ENCODE results near the gene METTL2A. TPM values are rescaled to one million over a fixed set of nuclear protein-coding genes. Genes with fewer than 3 reads are reported as not detected.
"Not testable (repeated sequence)": the region's sequence is repeated elsewhere in the genome, so short reads cannot be mapped to it uniquely, and the experiment has no call there.

Gene METTL2A
- total and polyA plus RNA-seq, 4 donors, result 6.3 to 14.1 (median 9.2) TPM

GRCh38 chr17:62405451-62405850 lies 18.2 kb upstream of the METTL2A start:
- WGBS, result 54% methylated on average over 2 of the region's 2 CpGs
- Histone ChIP-seq H3K36me3 (ENCODE audit: control insufficient read depth in 4 of 4, insufficient read depth in 3 of 4, low read depth in 1 of 4, low read length in 3 of 4) (no peaks in the 10 kb centered on the region), H3K4me3 (ENCODE audit: low read depth in 1 of 3, low read length in 3 of 3) (no peak overlapping the region), H3K27ac (ENCODE audit: low read depth in 1 of 2, low read length in 2 of 2) (no peak overlapping the region), H3K4me1 (ENCODE audit: control insufficient read depth in 4 of 4, insufficient read depth in 4 of 4, low read length in 3 of 4) (no peaks in the 10 kb centered on the region), H3K9me3 (ENCODE audit: control insufficient read depth in 4 of 4, low read length in 3 of 4) (no peaks in the 10 kb centered on the region), H3K27me3 (ENCODE audit: control insufficient read depth in 4 of 4, insufficient read depth in 4 of 4, low read length in 3 of 4) (peaks cover 0 to 5% (median 0%) of the 10 kb centered on the region in 4 donors), H3K9ac (ENCODE audit: low read depth in 1 of 2, low read length in 2 of 2) (no peak overlapping the region)
- TF ChIP-seq YY1 (IDR thresholded peaks at IDR 0.05), result no peak
- TF ChIP-seq, protein P1, sequence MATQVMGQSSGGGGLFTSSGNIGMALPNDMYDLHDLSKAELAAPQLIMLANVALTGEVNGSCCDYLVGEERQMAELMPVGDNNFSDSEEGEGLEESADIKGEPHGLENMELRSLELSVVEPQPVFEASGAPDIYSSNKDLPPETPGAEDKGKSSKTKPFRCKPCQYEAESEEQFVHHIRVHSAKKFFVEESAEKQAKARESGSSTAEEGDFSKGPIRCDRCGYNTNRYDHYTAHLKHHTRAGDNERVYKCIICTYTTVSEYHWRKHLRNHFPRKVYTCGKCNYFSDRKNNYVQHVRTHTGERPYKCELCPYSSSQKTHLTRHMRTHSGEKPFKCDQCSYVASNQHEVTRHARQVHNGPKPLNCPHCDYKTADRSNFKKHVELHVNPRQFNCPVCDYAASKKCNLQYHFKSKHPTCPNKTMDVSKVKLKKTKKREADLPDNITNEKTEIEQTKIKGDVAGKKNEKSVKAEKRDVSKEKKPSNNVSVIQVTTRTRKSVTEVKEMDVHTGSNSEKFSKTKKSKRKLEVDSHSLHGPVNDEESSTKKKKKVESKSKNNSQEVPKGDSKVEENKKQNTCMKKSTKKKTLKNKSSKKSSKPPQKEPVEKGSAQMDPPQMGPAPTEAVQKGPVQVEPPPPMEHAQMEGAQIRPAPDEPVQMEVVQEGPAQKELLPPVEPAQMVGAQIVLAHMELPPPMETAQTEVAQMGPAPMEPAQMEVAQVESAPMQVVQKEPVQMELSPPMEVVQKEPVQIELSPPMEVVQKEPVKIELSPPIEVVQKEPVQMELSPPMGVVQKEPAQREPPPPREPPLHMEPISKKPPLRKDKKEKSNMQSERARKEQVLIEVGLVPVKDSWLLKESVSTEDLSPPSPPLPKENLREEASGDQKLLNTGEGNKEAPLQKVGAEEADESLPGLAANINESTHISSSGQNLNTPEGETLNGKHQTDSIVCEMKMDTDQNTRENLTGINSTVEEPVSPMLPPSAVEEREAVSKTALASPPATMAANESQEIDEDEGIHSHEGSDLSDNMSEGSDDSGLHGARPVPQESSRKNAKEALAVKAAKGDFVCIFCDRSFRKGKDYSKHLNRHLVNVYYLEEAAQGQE (IDR thresholded peaks at IDR 0.05), result no peak
- no peak for TF ChIP-seq GABPA (IDR thresholded peaks at IDR 0.05 in 1 of 2, conservative IDR thresholded peaks at IDR 0.05 in 1 of 2)
- no peak for TF ChIP-seq FOXA1 (IDR thresholded peaks at IDR 0.05)
- TF ChIP-seq HNF4G (IDR thresholded peaks at IDR 0.05), result no peak
- TF ChIP-seq TAF1 (conservative IDR thresholded peaks at IDR 0.05), result no peak
- TF ChIP-seq RAD21 (IDR thresholded peaks at IDR 0.05), result no peak
- no peak for TF ChIP-seq JUND (IDR thresholded peaks at IDR 0.05)
- TF ChIP-seq CTCF (IDR thresholded peaks at IDR 0.05; ENCODE audit: low read depth, low read length, missing input control), result no peak
- TF ChIP-seq EGR1 (IDR thresholded peaks at IDR 0.05; ENCODE audit: low read depth in 2 of 2), result no peak
- no peak for TF ChIP-seq SP1 (IDR thresholded peaks at IDR 0.05)
- TF ChIP-seq HNF4A (conservative IDR thresholded peaks at IDR 0.05), result no peak
- no peak for TF ChIP-seq FOXA2 (IDR thresholded peaks at IDR 0.05)
- no peak for DNase-seq (ENCODE audit: low spot score)

DNA sequence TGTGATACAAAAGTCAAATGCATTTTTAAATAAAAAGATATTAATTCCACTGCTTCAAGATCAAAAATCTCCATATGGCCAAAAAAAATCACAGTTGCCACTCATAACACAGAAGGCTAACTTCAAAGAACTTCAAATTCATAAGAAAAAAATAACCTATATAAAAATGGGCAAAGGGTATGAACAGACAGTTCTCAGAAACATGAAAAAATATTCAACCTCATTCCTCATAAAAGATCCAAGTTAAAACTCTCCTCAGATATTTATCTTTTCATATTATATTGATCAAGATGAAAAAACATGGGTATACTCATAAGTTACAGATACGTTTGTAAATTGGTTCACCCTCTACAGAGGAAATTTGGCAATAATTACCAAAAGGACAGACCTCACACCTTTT lies 10.6 kb upstream of the METTL2A start:
- not testable (repeated sequence) for H3K4me1 ChIP-seq (ENCODE audit: control insufficient read depth in 4 of 4, insufficient read depth in 4 of 4, low read length in 3 of 4); DNase-seq (ENCODE audit: low spot score); H3K36me3 ChIP-seq (ENCODE audit: control insufficient read depth in 4 of 4, insufficient read depth in 3 of 4, low read depth in 1 of 4, low read length in 3 of 4); H3K27me3 ChIP-seq (ENCODE audit: control insufficient read depth in 4 of 4, insufficient read depth in 4 of 4, low read length in 3 of 4); H3K9me3 ChIP-seq (ENCODE audit: control insufficient read depth in 4 of 4, low read length in 3 of 4); H3K27ac ChIP-seq (ENCODE audit: low read depth in 1 of 2, low read length in 2 of 2); H3K9ac ChIP-seq (ENCODE audit: low read depth in 1 of 2, low read length in 2 of 2); H3K4me3 ChIP-seq (ENCODE audit: low read depth in 1 of 3, low read length in 3 of 3)
- WGBS, result 77% methylated on average over 1 of the region's 1 CpG

DNA sequence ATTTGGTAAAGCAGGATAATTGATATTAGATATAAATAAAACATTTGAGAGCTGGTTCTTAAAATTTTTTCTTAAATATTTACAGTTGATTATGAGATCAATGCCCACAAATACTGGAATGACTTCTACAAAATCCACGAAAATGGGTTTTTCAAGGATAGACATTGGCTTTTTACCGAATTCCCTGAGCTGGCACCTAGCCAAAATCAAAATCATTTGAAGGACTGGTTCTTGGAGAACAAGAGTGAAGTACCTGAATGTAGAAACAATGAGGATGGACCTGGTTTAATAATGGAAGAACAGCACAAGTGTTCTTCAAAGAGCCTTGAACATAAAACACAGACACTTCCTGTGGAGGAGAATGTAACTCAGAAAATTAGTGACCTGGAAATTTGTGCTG lies 2.5 kb downstream of the METTL2A start:
- H3K27ac ChIP-seq (ENCODE audit: low read depth in 1 of 2, low read length in 2 of 2); H3K9ac ChIP-seq (ENCODE audit: low read depth in 1 of 2, low read length in 2 of 2); DNase-seq (ENCODE audit: low spot score); H3K4me3 ChIP-seq (ENCODE audit: low read depth in 1 of 3, low read length in 3 of 3); H3K9me3 ChIP-seq (ENCODE audit: control insufficient read depth in 4 of 4, low read length in 3 of 4); H3K27me3 ChIP-seq (ENCODE audit: control insufficient read depth in 4 of 4, insufficient read depth in 4 of 4, low read length in 3 of 4): not testable (repeated sequence)
- Histone ChIP-seq H3K4me1 (ENCODE audit: control insufficient read depth in 4 of 4, insufficient read depth in 4 of 4, low read length in 3 of 4) (peaks cover 3 to 13% (median 11%) of the 10 kb centered on the region in 4 donors), H3K36me3 (ENCODE audit: control insufficient read depth in 4 of 4, insufficient read depth in 3 of 4, low read depth in 1 of 4, low read length in 3 of 4) (peaks cover 1 to 10% (median 7%) of the 10 kb centered on the region in 4 donors)
- 92% methylated on average over 2 of the region's 2 CpGs for WGBS

GRCh38 chr17:62435251-62435650 lies 11.6 kb downstream of the METTL2A start:
- not testable (repeated sequence) for H3K9ac ChIP-seq (ENCODE audit: low read depth in 1 of 2, low read length in 2 of 2); H3K27me3 ChIP-seq (ENCODE audit: control insufficient read depth in 4 of 4, insufficient read depth in 4 of 4, low read length in 3 of 4); H3K36me3 ChIP-seq (ENCODE audit: control insufficient read depth in 4 of 4, insufficient read depth in 3 of 4, low read depth in 1 of 4, low read length in 3 of 4); H3K4me1 ChIP-seq (ENCODE audit: control insufficient read depth in 4 of 4, insufficient read depth in 4 of 4, low read length in 3 of 4); H3K27ac ChIP-seq (ENCODE audit: low read depth in 1 of 2, low read length in 2 of 2); H3K4me3 ChIP-seq (ENCODE audit: low read depth in 1 of 3, low read length in 3 of 3); DNase-seq (ENCODE audit: low spot score); H3K9me3 ChIP-seq (ENCODE audit: control insufficient read depth in 4 of 4, low read length in 3 of 4)
- 94% methylated on average over 4 of the region's 4 CpGs for WGBS

DNA sequence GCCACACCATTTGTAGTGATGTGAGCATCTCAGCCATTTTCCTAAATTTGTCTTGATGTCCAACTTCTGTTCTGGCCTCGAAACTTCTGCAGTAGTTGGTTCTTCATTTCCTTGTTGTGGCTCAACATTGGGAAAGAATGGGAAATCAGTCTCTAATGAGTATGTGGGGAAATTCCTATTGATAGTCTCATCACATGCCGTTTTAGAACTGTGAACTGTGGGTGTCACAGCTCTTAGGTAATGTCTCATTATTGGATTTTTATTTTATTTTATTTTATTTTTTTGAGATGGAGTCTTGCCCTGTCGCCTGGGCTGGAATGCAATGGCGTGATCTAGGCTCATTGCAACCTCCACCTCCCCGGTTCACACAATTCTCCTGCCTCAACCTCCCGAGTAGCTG lies 17.5 kb downstream of the METTL2A start:
- peaks cover 0 to 16% (median 12%) of the 10 kb centered on the region in 4 donors for H3K36me3 ChIP-seq (ENCODE audit: control insufficient read depth in 4 of 4, insufficient read depth in 3 of 4, low read depth in 1 of 4, low read length in 3 of 4)
- DNase-seq (ENCODE audit: low spot score), result not testable (repeated sequence)
- 96% methylated on average over 6 of the region's 6 CpGs for WGBS

More for the DNA sequence above, 17.5 kb downstream of the METTL2A start:
- H3K9me3 ChIP-seq (ENCODE audit: control insufficient read depth in 4 of 4, low read length in 3 of 4); H3K9ac ChIP-seq (ENCODE audit: low read depth in 1 of 2, low read length in 2 of 2); H3K27ac ChIP-seq (ENCODE audit: low read depth in 1 of 2, low read length in 2 of 2); H3K4me3 ChIP-seq (ENCODE audit: low read depth in 1 of 3, low read length in 3 of 3); H3K4me1 ChIP-seq (ENCODE audit: control insufficient read depth in 4 of 4, insufficient read depth in 4 of 4, low read length in 3 of 4); H3K27me3 ChIP-seq (ENCODE audit: control insufficient read depth in 4 of 4, insufficient read depth in 4 of 4, low read length in 3 of 4): not testable (repeated sequence)
